ENCODE data around the gene P3H3.

DNA sequence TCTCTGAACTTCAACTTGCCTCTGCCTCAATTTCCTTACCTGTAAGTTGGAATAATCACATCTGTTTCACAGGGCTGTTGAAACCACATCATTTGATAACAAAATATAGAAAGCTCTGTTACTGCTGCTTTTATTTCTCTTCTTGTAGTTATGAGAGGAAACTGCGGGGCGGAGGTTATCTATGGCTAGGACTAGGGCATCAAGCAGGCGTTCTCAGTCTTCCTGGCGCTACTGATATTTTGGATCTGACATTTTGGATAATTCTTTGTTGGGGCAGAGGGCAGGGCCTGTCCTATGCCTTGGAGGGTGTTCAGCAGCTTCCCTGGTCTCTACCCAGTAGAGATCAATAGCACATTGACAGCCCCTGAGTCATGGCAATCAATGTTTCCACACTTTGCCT is 3.9 kb downstream of the P3H3 start:
- TF ChIP-seq, protein P1, sequence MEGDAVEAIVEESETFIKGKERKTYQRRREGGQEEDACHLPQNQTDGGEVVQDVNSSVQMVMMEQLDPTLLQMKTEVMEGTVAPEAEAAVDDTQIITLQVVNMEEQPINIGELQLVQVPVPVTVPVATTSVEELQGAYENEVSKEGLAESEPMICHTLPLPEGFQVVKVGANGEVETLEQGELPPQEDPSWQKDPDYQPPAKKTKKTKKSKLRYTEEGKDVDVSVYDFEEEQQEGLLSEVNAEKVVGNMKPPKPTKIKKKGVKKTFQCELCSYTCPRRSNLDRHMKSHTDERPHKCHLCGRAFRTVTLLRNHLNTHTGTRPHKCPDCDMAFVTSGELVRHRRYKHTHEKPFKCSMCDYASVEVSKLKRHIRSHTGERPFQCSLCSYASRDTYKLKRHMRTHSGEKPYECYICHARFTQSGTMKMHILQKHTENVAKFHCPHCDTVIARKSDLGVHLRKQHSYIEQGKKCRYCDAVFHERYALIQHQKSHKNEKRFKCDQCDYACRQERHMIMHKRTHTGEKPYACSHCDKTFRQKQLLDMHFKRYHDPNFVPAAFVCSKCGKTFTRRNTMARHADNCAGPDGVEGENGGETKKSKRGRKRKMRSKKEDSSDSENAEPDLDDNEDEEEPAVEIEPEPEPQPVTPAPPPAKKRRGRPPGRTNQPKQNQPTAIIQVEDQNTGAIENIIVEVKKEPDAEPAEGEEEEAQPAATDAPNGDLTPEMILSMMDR (IDR thresholded peaks at IDR 0.05 in 8 of 11, conservative IDR thresholded peaks at IDR 0.05 in 3 of 11), result no peak
- no peak for TF ChIP-seq POLR2A (IDR thresholded peaks at IDR 0.05)
